Activated CD8-positive, alpha-beta memory T cell treated with anti-CD3 and anti-CD28 coated beads for 36 hours (primary cell): ENCODE results near the gene EDNRB. TPM values are rescaled to one million over a fixed set of nuclear protein-coding genes. Genes with fewer than 3 reads are reported as not detected.
"Not testable (repeated sequence)": the region's sequence is repeated elsewhere in the genome, so short reads cannot be mapped to it uniquely, and the experiment has no call there.

Source experiments
- CTCF ChIA-PET: fragments of 350-600 bp; sonication (Branson Sonifier 250); formaldehyde crosslinking; loops from one replicate; lab custom pipeline; 2021; ENCODE audit warnings: antibody characterized with exemption; lab: Charles Lee
- POLR2A ChIA-PET: fragments of 350-600 bp; sonication (Branson Sonifier 250); formaldehyde crosslinking; loops from one replicate; lab custom pipeline; 2021; ENCODE audit warnings: antibody characterized with exemption; lab: Charles Lee
- total RNA-seq, 2 experiments: library from RNA; stranded (reverse); gene quantifications; one replicate each; pipeline ENCODE4 v1.2.3, GENCODE V29; 2021

Gene EDNRB
- total RNA-seq, 2 experiments from 2014 or later, result not detected

DNA sequence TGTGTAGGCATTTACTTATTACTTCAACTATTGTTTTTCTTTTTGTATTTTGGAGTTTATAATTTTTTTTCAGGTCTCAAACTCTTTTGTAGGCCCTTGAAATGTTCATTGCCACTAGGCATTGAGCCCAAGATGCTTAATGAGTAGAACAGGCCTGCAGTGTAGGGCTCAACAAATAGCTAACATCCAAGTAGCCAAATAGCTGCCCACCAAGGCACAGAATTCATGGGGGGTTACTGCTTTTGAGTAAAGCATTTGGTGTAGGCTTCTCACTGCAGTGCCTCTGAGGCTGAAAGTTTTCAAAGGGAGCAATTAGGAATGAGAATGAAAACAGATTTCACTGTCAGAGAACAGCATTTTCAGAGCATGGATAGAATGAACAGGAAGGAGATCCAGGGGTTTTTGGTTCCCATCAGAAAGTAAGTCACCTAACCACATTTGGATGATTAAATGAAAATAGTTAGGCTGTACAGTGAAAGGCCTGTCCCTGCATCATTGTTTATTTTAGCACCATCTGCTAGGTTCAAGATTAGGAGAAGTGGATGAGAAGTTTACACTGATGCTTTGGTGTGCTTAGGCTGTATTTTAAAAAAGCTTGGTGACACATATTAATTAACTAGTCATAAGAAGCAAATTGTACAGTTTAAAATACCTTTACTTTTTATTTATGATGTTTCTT, 61.0 kb downstream of the EDNRB start:
- POLR2A ChIA-PET, result no interaction called here
- CTCF ChIA-PET, result no interaction called here

GRCh38 chr13:77853703-77854102, 64.9 kb downstream of the EDNRB start:
- ChIA-PET CTCF (no interaction called here), POLR2A (no interaction called here)

GRCh38 chr13:77848050-77848449, 70.6 kb downstream of the EDNRB start:
- CTCF ChIA-PET, POLR2A ChIA-PET: not testable (repeated sequence)

GRCh38 chr13:77846173-77846572, 72.5 kb downstream of the EDNRB start:
- ChIA-PET POLR2A (no interaction called here), CTCF (no interaction called here)

Other genes with a start within 250 kb of the EDNRB start
- 10 to 100 TPM; 28.7 to 30.2 TPM for gene SLAIN1, start 221.1 kb downstream of the EDNRB start, total RNA-seq